Measurements from ENCODE around the gene TAS2R31. TPM values are rescaled to one million over a fixed set of nuclear protein-coding genes. Genes with fewer than 3 reads are reported as not detected.

Gene TAS2R31
- polyA plus RNA-seq, 1 donor = 0.90 TPM

DNA sequence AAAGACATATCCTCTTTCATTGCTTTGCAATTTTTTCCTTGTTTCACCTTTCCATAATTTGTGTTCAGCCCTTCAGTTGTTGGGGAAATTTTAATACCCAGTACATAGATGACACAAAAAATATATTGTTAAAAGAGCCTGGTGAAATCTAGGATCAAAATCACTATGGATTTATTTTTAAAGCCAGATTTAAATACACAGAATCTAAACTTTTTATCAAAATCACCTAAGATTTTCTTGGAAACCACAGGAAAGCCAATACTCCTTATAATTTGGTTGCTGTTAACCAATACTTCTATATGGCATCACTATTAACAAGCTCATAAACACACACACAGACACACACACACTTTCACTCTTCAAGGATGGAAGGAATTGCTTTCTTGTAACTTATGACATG, 33.0 kb downstream of the TAS2R31 start, which contains the start of gene TAS2R20:
TAS2R20 (minus strand) TSS at position 101 of the 400 bp plus-strand sequence. CDS start 429 bp downstream, outside the sequence.
- no peak for DNase-seq

DNA sequence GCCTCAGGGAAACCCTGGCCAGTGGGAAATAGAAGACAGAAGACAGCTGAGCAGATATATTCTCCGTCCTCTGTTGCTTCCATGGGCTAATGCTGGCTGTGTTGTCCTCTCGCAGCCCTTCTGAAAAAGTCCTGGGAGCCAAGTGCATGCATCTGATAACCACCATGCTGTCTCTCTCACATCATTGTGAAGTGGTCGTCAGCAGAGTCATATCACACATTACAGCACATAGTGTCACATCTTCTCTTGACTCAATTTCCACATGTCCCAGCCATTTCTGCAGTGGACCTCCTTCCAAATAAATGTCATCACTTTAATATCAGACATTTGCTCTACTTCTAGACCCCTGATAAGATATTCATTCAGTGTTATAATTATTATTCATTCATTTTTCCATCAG, 36.9 kb downstream of the TAS2R31 start:
- DNase-seq = no peak

DNA sequence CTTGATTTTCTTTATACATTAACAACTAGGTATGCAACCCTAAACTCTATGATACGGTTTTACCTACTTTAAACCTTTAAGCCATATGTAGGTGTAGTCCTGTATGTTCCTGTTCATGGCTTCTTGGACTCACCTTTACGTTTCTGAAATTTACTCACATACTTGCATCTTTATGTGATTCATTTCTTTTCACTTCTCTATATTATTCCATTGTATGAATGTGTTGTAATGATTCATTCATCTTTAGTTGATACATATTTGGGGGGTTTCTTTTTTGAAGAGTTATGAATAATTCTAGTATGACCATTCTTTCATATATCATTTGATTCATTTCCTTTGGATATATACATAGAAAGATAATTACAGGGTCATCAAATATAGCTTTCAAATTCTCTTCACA, 42.1 kb downstream of the TAS2R31 start:
- DNase-seq = no peak

DNA sequence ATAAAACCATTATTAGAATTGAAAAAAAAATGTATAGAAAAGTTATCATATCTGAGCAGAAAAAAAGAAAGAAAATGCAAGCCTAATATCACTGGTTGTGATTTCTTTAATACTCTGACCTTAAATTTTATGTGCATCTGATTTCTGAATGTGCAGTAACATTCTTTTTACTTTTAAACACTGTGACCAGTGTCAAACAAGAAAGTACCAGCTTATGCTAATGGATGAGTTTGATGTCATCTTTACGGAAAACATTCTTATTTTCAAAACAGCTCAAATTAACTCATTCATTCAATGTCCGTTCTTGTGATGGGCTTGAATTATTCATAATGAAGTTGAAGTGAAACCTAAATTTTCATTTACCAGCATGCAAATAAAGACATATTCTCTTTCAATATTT, 44.4 kb downstream of the TAS2R31 start, which contains the start of gene TAS2R50:
TAS2R50 (minus strand) TSS at position 101 of the 400 bp plus-strand sequence; CDS start at position 49, 52 bp downstream.
- DNase-seq = no peak

DNA sequence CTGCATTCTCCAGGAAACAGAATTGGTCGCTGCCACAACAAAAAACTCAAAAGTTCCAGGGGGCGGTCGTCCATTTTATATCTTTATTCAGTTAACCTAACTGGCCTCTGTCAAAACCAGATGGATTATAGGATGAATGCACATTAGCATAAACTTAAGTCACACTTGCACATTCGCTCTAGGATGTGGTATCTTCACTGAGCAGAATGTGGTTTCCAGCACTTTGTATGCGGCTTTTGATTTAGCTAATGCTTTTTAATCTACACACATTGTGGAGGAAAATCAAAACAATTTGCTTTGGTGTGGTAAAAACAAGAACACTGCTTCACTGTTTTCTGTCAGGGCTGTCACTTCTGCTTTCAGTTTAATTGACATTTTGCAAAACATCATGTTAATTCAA, 49.0 kb downstream of the TAS2R31 start:
- no peak for DNase-seq

Other genes starting within 250 kb of the TAS2R31 start
- not detected for gene TAS2R7, start 228.8 kb downstream of the TAS2R31 start, polyA plus RNA-seq (ENCODE audit: insufficient read length)
- gene TAS2R8, start 224.1 kb downstream of the TAS2R31 start, polyA plus RNA-seq (ENCODE audit: insufficient read length) = not detected
- not detected for gene TAS2R9, start 221.2 kb downstream of the TAS2R31 start, polyA plus RNA-seq (ENCODE audit: insufficient read length)
- gene TAS2R10, start 205.0 kb downstream of the TAS2R31 start, polyA plus RNA-seq (ENCODE audit: insufficient read length) = 0.50 TPM
- gene PRR4, start 181.9 kb downstream of the TAS2R31 start, polyA plus RNA-seq (ENCODE audit: insufficient read length) = 4.1 TPM
- 8.8 TPM for gene PRH1, start 147.2 kb downstream of the TAS2R31 start, polyA plus RNA-seq (ENCODE audit: insufficient read length)
- gene TAS2R13, start 121.8 kb downstream of the TAS2R31 start, polyA plus RNA-seq (ENCODE audit: insufficient read length) = not detected
- gene PRH2, start 102.2 kb downstream of the TAS2R31 start, polyA plus RNA-seq (ENCODE audit: insufficient read length) = not detected
- 2.5 TPM for gene TAS2R14, start 92.1 kb downstream of the TAS2R31 start, polyA plus RNA-seq (ENCODE audit: insufficient read length)
- gene TAS2R50, start 44.5 kb downstream of the TAS2R31 start, polyA plus RNA-seq (ENCODE audit: insufficient read length) = not detected
- gene TAS2R20, start 33.1 kb downstream of the TAS2R31 start, polyA plus RNA-seq (ENCODE audit: insufficient read length) = 1.3 TPM
- 1.3 TPM for gene TAS2R19, start 8.8 kb downstream of the TAS2R31 start, polyA plus RNA-seq (ENCODE audit: insufficient read length)
- not detected for gene TAS2R46, start 30.9 kb upstream of the TAS2R31 start, polyA plus RNA-seq (ENCODE audit: insufficient read length)
- 0.27 TPM for gene TAS2R43, start 60.9 kb upstream of the TAS2R31 start, polyA plus RNA-seq (ENCODE audit: insufficient read length)
- 0.14 TPM for gene TAS2R30, start 103.2 kb upstream of the TAS2R31 start, polyA plus RNA-seq (ENCODE audit: insufficient read length)
- gene SMIM10L1, start 139.8 kb upstream of the TAS2R31 start, polyA plus RNA-seq (ENCODE audit: insufficient read length) = 11.9 TPM
- gene TAS2R42, start 155.5 kb upstream of the TAS2R31 start, polyA plus RNA-seq (ENCODE audit: insufficient read length) = not detected
- not detected for gene PRB3, start 238.3 kb upstream of the TAS2R31 start, polyA plus RNA-seq (ENCODE audit: insufficient read length)